ENCODE measurements around the gene ITK.

DNA sequence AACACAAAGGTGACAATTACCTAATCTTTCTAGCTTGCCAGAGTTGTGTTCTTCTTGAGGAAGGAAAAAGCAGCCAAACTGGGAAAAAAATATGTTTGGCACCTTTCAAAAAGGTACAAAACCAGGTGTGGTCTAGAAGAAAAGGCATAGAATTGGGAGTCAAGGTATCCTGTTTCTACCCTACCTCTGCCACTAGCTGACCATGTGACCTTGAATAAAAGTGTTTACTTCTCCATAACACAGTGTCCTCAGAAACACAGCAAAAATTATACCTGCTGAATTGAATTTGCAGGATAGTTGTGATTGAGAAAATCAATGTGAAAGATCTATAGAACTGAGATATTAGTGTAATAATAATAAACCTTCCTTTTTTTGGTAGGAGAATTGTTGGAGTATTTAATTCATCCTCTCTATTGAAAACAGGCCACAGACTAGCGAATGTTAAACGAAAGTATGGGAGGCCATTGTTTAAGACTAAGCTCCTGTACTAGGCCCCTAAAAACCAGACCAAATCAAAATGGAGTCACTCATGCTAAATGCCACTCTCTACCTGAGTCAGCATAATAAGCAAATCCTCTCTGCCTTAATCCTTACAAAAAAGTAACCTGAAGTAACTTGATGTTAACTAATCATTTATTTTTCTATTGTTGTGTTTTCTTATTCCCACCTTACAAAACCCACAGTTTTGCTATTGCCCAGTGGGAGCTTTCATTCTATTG is 97.8 kb downstream of the ITK start:
- TF ChIP-seq, protein P1, sequence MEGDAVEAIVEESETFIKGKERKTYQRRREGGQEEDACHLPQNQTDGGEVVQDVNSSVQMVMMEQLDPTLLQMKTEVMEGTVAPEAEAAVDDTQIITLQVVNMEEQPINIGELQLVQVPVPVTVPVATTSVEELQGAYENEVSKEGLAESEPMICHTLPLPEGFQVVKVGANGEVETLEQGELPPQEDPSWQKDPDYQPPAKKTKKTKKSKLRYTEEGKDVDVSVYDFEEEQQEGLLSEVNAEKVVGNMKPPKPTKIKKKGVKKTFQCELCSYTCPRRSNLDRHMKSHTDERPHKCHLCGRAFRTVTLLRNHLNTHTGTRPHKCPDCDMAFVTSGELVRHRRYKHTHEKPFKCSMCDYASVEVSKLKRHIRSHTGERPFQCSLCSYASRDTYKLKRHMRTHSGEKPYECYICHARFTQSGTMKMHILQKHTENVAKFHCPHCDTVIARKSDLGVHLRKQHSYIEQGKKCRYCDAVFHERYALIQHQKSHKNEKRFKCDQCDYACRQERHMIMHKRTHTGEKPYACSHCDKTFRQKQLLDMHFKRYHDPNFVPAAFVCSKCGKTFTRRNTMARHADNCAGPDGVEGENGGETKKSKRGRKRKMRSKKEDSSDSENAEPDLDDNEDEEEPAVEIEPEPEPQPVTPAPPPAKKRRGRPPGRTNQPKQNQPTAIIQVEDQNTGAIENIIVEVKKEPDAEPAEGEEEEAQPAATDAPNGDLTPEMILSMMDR (IDR thresholded peaks at IDR 0.05; ENCODE audit: low read depth, low read length, missing input control): no peak
- TF ChIP-seq, protein P2, sequence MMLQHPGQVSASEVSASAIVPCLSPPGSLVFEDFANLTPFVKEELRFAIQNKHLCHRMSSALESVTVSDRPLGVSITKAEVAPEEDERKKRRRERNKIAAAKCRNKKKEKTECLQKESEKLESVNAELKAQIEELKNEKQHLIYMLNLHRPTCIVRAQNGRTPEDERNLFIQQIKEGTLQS (IDR thresholded peaks at IDR 0.05): no peak
- TF ChIP-seq, protein P3, sequence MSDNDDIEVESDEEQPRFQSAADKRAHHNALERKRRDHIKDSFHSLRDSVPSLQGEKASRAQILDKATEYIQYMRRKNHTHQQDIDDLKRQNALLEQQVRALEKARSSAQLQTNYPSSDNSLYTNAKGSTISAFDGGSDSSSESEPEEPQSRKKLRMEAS (IDR thresholded peaks at IDR 0.05): no peak
- TF ChIP-seq, protein P4, sequence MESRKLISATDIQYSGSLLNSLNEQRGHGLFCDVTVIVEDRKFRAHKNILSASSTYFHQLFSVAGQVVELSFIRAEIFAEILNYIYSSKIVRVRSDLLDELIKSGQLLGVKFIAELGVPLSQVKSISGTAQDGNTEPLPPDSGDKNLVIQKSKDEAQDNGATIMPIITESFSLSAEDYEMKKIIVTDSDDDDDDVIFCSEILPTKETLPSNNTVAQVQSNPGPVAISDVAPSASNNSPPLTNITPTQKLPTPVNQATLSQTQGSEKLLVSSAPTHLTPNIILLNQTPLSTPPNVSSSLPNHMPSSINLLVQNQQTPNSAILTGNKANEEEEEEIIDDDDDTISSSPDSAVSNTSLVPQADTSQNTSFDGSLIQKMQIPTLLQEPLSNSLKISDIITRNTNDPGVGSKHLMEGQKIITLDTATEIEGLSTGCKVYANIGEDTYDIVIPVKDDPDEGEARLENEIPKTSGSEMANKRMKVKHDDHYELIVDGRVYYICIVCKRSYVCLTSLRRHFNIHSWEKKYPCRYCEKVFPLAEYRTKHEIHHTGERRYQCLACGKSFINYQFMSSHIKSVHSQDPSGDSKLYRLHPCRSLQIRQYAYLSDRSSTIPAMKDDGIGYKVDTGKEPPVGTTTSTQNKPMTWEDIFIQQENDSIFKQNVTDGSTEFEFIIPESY (IDR thresholded peaks at IDR 0.05): no peak
- TF ChIP-seq, protein P5, sequence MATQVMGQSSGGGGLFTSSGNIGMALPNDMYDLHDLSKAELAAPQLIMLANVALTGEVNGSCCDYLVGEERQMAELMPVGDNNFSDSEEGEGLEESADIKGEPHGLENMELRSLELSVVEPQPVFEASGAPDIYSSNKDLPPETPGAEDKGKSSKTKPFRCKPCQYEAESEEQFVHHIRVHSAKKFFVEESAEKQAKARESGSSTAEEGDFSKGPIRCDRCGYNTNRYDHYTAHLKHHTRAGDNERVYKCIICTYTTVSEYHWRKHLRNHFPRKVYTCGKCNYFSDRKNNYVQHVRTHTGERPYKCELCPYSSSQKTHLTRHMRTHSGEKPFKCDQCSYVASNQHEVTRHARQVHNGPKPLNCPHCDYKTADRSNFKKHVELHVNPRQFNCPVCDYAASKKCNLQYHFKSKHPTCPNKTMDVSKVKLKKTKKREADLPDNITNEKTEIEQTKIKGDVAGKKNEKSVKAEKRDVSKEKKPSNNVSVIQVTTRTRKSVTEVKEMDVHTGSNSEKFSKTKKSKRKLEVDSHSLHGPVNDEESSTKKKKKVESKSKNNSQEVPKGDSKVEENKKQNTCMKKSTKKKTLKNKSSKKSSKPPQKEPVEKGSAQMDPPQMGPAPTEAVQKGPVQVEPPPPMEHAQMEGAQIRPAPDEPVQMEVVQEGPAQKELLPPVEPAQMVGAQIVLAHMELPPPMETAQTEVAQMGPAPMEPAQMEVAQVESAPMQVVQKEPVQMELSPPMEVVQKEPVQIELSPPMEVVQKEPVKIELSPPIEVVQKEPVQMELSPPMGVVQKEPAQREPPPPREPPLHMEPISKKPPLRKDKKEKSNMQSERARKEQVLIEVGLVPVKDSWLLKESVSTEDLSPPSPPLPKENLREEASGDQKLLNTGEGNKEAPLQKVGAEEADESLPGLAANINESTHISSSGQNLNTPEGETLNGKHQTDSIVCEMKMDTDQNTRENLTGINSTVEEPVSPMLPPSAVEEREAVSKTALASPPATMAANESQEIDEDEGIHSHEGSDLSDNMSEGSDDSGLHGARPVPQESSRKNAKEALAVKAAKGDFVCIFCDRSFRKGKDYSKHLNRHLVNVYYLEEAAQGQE (IDR thresholded peaks at IDR 0.05): no peak
- no peak for TF ChIP-seq SP1 (IDR thresholded peaks at IDR 0.05)
- TF ChIP-seq EGR1 (IDR thresholded peaks at IDR 0.05; ENCODE audit: low read depth in 2 of 2): no peak
- TF ChIP-seq GABPA (IDR thresholded peaks at IDR 0.05 in 1 of 2, conservative IDR thresholded peaks at IDR 0.05 in 1 of 2): no peak
- no peak for TF ChIP-seq TAF1 (conservative IDR thresholded peaks at IDR 0.05)
- TF ChIP-seq RXRA (IDR thresholded peaks at IDR 0.05): no peak
- no peak for TF ChIP-seq FOXA1 (IDR thresholded peaks at IDR 0.05)
- no peak for TF ChIP-seq RAD21 (IDR thresholded peaks at IDR 0.05)
- no peak for TF ChIP-seq JUND (IDR thresholded peaks at IDR 0.05)
- no peak for TF ChIP-seq YY1 (IDR thresholded peaks at IDR 0.05)
